ENCODE results near the gene AFAP1L1.

DNA sequence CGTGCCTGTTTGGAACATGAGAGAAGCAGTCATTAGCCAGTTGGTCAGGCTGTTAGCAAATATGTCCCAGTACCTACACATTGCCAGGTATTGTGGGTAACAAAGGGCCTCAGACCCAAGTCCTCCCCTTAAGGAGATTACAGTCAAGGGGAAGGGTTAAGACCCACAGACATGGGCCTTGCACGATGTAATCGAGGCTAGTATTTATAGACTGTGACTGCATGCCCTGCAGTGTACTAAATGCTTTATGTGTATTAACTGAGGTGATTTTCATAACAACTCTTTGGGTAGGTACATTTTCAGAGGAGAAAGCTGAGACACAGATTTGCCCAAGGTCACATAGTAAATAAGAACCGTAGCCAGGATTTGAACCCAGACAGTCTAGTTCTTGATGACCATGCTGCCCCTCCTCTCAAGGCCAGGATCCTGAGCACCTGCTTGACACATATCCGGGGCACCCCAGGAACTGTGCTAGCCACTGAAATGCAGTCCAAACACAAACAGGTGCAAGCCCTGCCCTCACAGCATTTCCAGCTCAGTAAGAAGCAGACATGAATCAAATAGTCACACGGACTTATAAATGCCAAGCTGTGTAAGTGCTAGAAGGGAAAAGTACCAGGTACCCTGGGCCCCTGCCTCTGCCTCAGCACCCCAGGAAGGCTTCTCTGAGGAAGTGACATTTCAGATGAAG is 41.6 kb downstream of the AFAP1L1 start:
- no peak for TF ChIP-seq GATA3 (IDR thresholded peaks at IDR 0.05; ENCODE audit: low read depth, low read length)
- no peak for TF ChIP-seq GATA2 (IDR thresholded peaks at IDR 0.05; ENCODE audit: low read depth, low read length)

All from SH-SY5Y (cell line).